ENCODE results near the gene DHX58.

Gene DHX58

GRCh38 chr17:42056635-42057034, 55.9 kb downstream of the DHX58 start:
- no peak for DNase-seq

GRCh38 chr17:42055496-42055895, 57.0 kb downstream of the DHX58 start:
- no peak for DNase-seq

GRCh38 chr17:42055027-42055426, 57.5 kb downstream of the DHX58 start:
- DNase-seq, result no peak

GRCh38 chr17:42053731-42054500, 58.6 kb downstream of the DHX58 start:
- no peak for DNase-seq

GRCh38 chr17:42052346-42052877, 60.1 kb downstream of the DHX58 start:
- DNase-seq, result no peak

GRCh38 chr17:42051645-42052044, 60.9 kb downstream of the DHX58 start:
- DNase-seq, result no peak
